ENCODE data around the gene ZMYND12.

- TF ChIP-seq CTCF (IDR thresholded peaks at IDR 0.05; ENCODE audit: low read length) (no peak), EZH2 (IDR thresholded peaks at IDR 0.05; ENCODE audit: borderline replicate concordance, low read length) (no peak)
Observed at GRCh38 chr1:42484382-42484781, 28.6 kb upstream of the ZMYND12 start.
